Esophagus (tissue), 2 donors: ENCODE data around the gene DLGAP1. TPM values are rescaled to one million over a fixed set of nuclear protein-coding genes. Genes with fewer than 3 reads are reported as not detected.
A peak's percentile ranks its signal among the peaks of the same experiment; 100 is the strongest.
"Not testable (repeated sequence)": the region's sequence is repeated elsewhere in the genome, so short reads cannot be mapped to it uniquely, and the experiment has no call there.

Experiments
- H3K27ac ChIP-seq, 2 donors: one replicate each; pipeline ENCODE4 v1.5.1; 2013; ENCODE audit warnings: low read depth in 2 of 2, mild to moderate bottlenecking in 2 of 2, inconsistent platforms in 1 of 2, low read length in 1 of 2, moderate library complexity in 1 of 2
- H3K27me3 ChIP-seq, 2 donors: one replicate each; pipeline ENCODE4 v1.6.1; 2013; ENCODE audit warnings: low read length in 2 of 2, control low read depth in 1 of 2, mild to moderate bottlenecking in 1 of 2; ENCODE audit not compliant: insufficient read depth in 2 of 2, control insufficient read depth in 1 of 2
- H3K36me3 ChIP-seq, 2 donors: one replicate each; pipeline ENCODE4 v1.6.1; 2013; ENCODE audit warnings: low read length in 1 of 2; ENCODE audit not compliant: control insufficient read depth in 2 of 2, insufficient read depth in 2 of 2
- H3K4me1 ChIP-seq, 2 donors: one replicate each; pipeline ENCODE4 v1.6.1; 2013; ENCODE audit warnings: low read length in 1 of 2; ENCODE audit not compliant: control insufficient read depth in 2 of 2, insufficient read depth in 2 of 2
- H3K4me3 ChIP-seq, 2 donors: one replicate each; pipeline ENCODE4 v1.5.1; 2013; ENCODE audit warnings: low read length in 2 of 2, mild to moderate bottlenecking in 2 of 2, low read depth in 1 of 2, moderate library complexity in 1 of 2
- H3K9me3 ChIP-seq, 2 donors: one replicate each; pipeline ENCODE4 v1.6.1; 2013; ENCODE audit warnings: mild to moderate bottlenecking in 2 of 2, low read depth in 1 of 2, low read length in 1 of 2, moderate library complexity in 1 of 2; ENCODE audit not compliant: control insufficient read depth in 2 of 2, insufficient read depth in 1 of 2
- WGBS, 2 donors: extraction: QIAGEN DNeasy Blood & Tissue Kit; methylation state at CpG; one replicate each; pipeline ENCODE4 v1.1.7; 2013; 5-methylcytosine and 5-hydroxymethylcytosine counted together
- polyA plus RNA-seq, 2 donors: library from polyadenylated mRNA; stranded (reverse); fragments of 200-250 nt; gene quantifications; one replicate each; pipeline ENCODE4 v1.2.3, GENCODE V29; 2013
- donor health status: healthy with polysubstance abuse.
- donor health status: Bipolar disorder and iron deficiency.

DLGAP1 gene
- polyA plus RNA-seq, 2 donors: 0.47 to 0.59 TPM

DNA sequence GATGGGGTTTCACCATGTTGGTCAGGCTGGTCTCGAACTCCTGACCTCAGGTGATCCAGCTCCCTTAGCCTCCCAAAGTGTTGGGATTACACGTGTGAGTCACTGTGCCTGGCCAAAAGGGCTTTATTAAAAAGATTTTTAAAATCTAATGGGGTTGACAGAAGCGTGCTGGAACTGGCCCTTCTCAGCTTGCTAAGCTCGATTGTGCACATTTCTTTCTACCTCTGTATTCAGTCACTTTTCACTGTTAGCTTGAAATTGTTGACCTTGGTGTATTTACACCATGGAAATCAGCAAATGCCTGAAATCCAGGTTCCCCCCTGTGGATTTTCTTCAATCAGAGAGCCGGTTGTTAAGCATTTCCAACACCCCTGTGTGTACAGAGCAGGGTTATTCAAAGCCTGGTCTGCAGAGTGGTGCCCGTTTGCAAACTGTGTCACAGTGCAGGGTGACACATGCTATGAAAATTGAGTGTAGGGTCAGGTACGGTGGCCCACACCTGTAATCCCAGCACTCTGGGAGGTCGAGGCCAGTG lies 864.9 kb downstream of the DLGAP1 start:
- no peaks in the 10 kb centered on the region for H3K36me3 ChIP-seq
- peaks cover 2 to 10% of the 10 kb centered on the region in 2 donors for H3K4me1 ChIP-seq
- H3K4me3 ChIP-seq: no peak overlapping the region
- no peaks in the 10 kb centered on the region for H3K9me3 ChIP-seq
- 58 to 65% methylated on average over 8 of the region's 8 CpGs for WGBS, 2 donors
- no peaks in the 10 kb centered on the region for H3K27me3 ChIP-seq
- H3K27ac ChIP-seq: peak overlapping the region; percentile 27 to 34

DNA sequence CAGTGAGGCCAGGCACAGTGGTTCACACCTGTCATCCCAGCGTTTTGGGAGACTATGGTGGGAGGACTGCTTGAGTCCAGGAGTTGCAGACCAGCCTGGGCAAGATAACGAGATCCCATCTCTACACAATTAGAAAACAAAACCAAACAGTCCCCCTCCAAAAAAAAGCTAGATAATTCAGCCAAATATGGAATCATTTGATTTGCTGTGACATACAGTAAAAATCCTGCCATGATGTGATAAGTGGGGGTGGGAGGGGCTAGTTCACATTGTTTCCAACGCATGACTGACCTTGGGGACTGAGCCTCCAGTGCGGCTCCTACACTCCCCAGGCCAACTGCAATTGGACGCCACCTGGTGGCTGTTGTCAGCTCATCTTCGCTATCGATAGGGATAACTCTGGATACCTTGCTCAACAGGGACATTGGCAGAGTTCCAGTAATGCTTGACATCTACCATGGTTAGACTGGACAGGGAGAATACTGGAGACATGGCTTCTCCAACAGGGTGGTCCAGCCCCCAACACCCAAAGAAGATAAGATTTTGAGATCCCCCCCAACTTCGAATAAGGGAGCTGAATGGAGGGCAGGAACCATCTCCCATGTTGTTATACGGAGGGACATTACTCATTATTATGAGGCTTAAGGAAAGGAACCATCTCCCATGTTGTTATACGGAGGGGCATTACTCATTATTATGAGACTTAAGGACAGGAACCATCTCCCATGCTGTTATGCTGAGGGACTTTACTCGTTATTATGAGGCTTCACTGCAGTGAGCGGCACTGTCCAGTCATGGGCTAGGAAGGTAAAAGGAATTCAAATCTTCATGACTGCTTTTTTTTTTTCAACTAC lies 869.2 kb downstream of the DLGAP1 start:
- Histone ChIP-seq H3K27me3 (no peaks in the 10 kb centered on the region), H3K4me3 (no peak overlapping the region), H3K36me3 (no peaks in the 10 kb centered on the region), H3K4me1 (peaks cover 0 to 3% of the 10 kb centered on the region in 2 donors), H3K27ac (no peak overlapping the region), H3K9me3 (no peaks in the 10 kb centered on the region)
- 46 to 52% methylated on average over 12 of the region's 12 CpGs for WGBS, 2 donors

- Histone ChIP-seq H3K27me3 (no peaks in the 10 kb centered on the region), H3K4me3 (no peak overlapping the region), H3K4me1 (peaks cover 0 to 3% of the 10 kb centered on the region in 2 donors), H3K27ac (peak overlapping the region in 1 of 2 donors; percentile 7), H3K9me3 (no peaks in the 10 kb centered on the region), H3K36me3 (no peaks in the 10 kb centered on the region)
- WGBS, 2 donors: 61 to 65% methylated on average over 6 of the region's 6 CpGs
Observed at GRCh38 chr18:3584897-3585460, 870.1 kb downstream of the DLGAP1 start.

DNA sequence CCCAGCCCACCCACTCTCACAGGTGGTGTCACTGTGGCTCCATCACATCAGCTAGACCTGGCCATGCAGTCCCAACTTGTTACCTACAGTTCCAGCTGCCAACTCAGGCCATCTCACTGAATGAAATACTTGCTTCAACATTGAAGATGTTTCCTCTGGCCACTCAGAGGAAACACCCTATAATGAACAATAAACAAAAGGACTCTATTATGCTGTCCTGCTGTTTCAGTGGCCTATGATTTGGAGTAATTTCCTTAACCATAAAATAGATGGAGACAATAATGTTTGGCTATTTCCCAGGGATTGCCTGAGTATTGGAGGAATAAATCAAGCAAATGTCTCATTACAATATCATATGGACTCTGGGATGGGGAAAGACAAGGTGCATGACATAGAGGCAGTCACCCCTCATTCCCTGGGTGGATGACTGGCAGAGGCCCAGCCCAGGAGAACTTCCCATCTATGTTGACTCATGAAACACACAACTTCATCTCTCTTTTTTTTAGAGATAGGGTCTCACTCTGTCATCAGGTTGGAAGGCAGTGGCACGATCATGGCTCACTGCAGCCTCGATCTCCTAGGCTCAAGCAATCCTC lies 870.7 kb downstream of the DLGAP1 start:
- peaks cover 0 to 3% of the 10 kb centered on the region in 2 donors for H3K4me1 ChIP-seq
- H3K27me3 ChIP-seq: no peaks in the 10 kb centered on the region
- H3K4me3 ChIP-seq: no peak overlapping the region
- H3K36me3 ChIP-seq: no peaks in the 10 kb centered on the region
- WGBS, 2 donors: 96 to 100% methylated on average over 2 of the region's 2 CpGs
- no peak overlapping the region for H3K27ac ChIP-seq
- H3K9me3 ChIP-seq: no peaks in the 10 kb centered on the region

- 76 to 92% methylated on average over 7 of the region's 7 CpGs for WGBS, 2 donors
- H3K27ac ChIP-seq: no peak overlapping the region
- H3K4me1 ChIP-seq: peaks cover 0 to 3% of the 10 kb centered on the region in 2 donors
- no peaks in the 10 kb centered on the region for H3K27me3 ChIP-seq
- no peaks in the 10 kb centered on the region for H3K36me3 ChIP-seq
- no peak overlapping the region for H3K4me3 ChIP-seq
- no peaks in the 10 kb centered on the region for H3K9me3 ChIP-seq
Observed at GRCh38 chr18:3583873-3584247, 871.2 kb downstream of the DLGAP1 start.

DNA sequence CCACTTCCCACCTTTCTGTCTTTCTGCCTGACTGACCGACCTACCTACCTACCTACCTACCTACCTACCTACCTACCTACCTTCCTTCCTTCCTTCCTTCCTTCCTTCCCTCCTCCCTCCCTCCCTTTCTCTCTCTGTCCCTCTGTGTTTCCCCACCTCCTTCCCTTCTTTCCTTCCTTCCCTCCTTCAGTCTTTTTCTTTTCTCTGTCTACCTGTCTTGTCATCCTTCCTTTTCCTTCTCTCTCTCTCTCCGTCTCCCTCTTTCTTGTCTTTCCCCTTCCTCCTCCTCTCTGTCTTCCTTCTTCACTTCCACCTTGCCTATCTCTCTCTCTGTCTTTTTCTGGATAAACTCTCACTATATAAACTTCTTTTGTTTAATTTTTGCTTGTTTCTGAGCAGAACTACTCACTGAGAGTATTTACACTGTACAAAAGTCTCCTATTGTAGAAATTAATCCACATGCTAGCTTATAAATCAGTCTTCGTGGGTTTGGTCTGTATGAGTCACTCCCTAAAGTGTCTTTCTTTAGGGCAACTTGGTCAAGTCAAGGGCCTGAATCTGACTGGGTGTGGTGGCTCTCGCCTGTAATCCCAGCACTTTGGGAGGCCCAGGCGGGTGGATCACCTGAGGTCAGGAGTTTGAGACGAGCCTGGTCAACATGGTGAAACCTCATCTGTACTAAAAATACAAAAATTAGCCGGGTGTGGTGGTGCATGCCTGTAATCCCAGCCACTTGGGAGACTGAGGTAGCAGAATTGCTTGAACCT lies 871.8 kb downstream of the DLGAP1 start:
- H3K9me3 ChIP-seq, H3K27ac ChIP-seq: not testable (repeated sequence)
- 62 to 75% methylated on average over 7 of the region's 7 CpGs for WGBS, 2 donors

DNA sequence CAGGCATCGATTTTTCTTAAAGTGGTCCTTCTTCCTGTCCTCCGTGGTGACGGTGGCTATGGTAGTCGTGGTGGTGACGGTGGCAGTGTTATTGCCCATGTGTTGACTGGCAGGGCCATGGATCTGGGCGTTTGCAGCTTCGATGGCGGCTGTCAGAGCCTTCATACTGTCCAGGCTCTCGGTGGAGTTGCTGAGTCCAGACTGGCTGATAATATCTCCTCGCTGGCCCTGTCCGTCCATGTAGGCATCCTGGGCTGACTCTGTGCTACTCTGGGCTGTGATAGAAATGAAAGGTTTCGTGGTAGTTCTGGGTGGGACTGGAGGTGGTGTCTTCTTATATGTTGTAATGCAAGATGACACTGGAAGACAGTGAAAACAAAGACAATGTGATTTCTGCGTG lies 873.2 kb downstream of the DLGAP1 start:
- Histone ChIP-seq H3K4me1 (peaks cover 0 to 3% of the 10 kb centered on the region in 2 donors), H3K4me3 (no peak overlapping the region), H3K36me3 (no peaks in the 10 kb centered on the region), H3K9me3 (no peaks in the 10 kb centered on the region), H3K27ac (no peak overlapping the region), H3K27me3 (no peaks in the 10 kb centered on the region)
- WGBS, 2 donors: 91 to 94% methylated on average over 13 of the region's 13 CpGs

More for the DNA sequence above, 871.8 kb downstream of the DLGAP1 start:
- H3K4me1 ChIP-seq, H3K4me3 ChIP-seq, H3K27me3 ChIP-seq, H3K36me3 ChIP-seq: not testable (repeated sequence)

DNA sequence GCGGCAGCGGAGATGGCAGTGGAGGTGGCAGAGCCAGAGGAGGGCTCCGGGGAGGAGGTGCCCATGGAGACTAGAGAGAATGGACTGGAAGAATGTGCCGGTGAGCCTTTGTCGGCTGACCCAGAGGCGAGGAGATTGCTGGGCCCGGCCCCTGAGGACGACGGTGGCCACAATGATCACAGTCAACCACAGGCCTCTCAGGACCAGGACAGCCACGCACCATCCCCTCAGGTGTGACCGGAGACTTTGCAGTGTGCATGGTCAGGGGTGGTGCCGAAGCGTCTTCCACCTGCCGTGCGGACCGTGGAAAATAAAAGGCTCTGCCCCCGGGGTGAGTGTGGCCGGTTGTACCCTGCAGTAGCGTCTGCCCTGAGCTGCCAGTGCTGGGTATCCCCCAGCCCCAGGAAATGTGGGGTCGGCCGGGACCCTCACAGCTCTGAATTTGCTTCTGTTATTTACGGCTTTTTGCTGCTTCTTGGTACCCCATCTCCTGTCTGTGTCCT lies 874.5 kb downstream of the DLGAP1 start:
- H3K4me1 ChIP-seq, H3K27me3 ChIP-seq, H3K4me3 ChIP-seq, H3K36me3 ChIP-seq, H3K9me3 ChIP-seq, H3K27ac ChIP-seq: not testable (repeated sequence)
- 90 to 95% methylated on average over 18 to 20 of the region's 22 CpGs for WGBS, 2 donors

DNA sequence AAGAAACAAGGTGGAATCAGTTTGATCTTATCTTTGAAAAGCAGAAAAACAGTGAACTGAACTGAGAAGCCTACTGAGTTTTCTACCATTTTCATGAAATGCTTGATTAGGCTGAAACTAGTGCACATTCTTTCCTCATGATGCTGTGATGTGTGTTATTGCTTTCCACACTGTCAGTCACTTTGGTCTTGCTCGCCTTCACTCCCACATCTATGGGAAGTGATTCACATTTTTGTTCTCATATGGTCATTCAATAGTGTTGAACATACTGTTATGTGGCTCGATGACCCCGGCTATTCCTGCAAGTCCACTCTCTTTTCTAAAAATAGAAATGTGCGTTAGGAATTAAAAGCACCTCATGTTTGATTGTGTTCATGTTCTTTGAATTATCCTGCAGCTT lies 875.4 kb downstream of the DLGAP1 start:
- Histone ChIP-seq H3K4me1 (no peaks in the 10 kb centered on the region), H3K27ac (no peak overlapping the region), H3K4me3 (no peak overlapping the region), H3K9me3 (no peaks in the 10 kb centered on the region), H3K27me3 (no peaks in the 10 kb centered on the region), H3K36me3 (no peaks in the 10 kb centered on the region)
- 71 to 75% methylated on average over 4 of the region's 4 CpGs for WGBS, 2 donors
